Neuronal stem cell (in vitro differentiated cells): Measurements from ENCODE around the gene NIN.
"Not testable (repeated sequence)": the region's sequence is repeated elsewhere in the genome, so short reads cannot be mapped to it uniquely, and the experiment has no call there.

ENCODE experiments used
- DNase-seq: peaks from one replicate; pipeline ENCODE4 v3.0.0-alpha.2; 2013; ENCODE audit warnings: low spot score
- H2AFZ ChIP-seq: one replicate; pipeline ENCODE4 v1.6.1; 2013; ENCODE audit warnings: mild to moderate bottlenecking, low read length, inconsistent platforms
- H2AK5ac ChIP-seq: 2 replicates; pipeline ENCODE4 v1.6.1; 2013; ENCODE audit warnings: low read depth, mild to moderate bottlenecking, inconsistent platforms, low read length, moderate library complexity, mixed read lengths
- H2BK120ac ChIP-seq: 2 replicates; pipeline ENCODE4 v1.6.1; 2013; ENCODE audit warnings: low read depth, mild to moderate bottlenecking, inconsistent platforms, low read length, moderate library complexity, mixed read lengths
- H2BK12ac ChIP-seq: one replicate; pipeline ENCODE4 v1.6.1; 2013; ENCODE audit warnings: low read length, inconsistent platforms
- H2BK15ac ChIP-seq: 2 replicates; pipeline ENCODE4 v1.6.1; 2013; ENCODE audit warnings: mild to moderate bottlenecking, low read length, inconsistent platforms, mixed read lengths
- H2BK5ac ChIP-seq: one replicate; pipeline ENCODE4 v1.6.1; 2013; ENCODE audit warnings: inconsistent platforms, mild to moderate bottlenecking, low read length, moderate library complexity
- H3K14ac ChIP-seq: one replicate; pipeline ENCODE4 v1.6.1; 2013; ENCODE audit warnings: low read length, inconsistent platforms
- H3K18ac ChIP-seq: 2 replicates; pipeline ENCODE4 v1.6.1; 2013; ENCODE audit warnings: low read length, inconsistent platforms
- H3K23ac ChIP-seq: 2 replicates; pipeline ENCODE4 v1.6.1; 2013; ENCODE audit warnings: low read depth, mild to moderate bottlenecking, mixed read lengths, low read length, inconsistent platforms; ENCODE audit not compliant: poor library complexity
- H3K27ac ChIP-seq: replicated peaks from 3 replicates; pipeline ENCODE4 v1.5.1; 2013; ENCODE audit warnings: low read length, inconsistent platforms
- H3K27me3 ChIP-seq, 3 experiments: 2 replicates each; pipeline ENCODE4 v1.6.1; 2013; ENCODE audit warnings: low read length in 3 of 3, mild to moderate bottlenecking in 2 of 3, inconsistent platforms in 1 of 3, low read depth in 1 of 3, mixed read lengths in 1 of 3, moderate library complexity in 1 of 3; ENCODE audit not compliant: control insufficient read depth in 3 of 3, insufficient read depth in 3 of 3
- H3K36me3 ChIP-seq, 2 donors: replicated peaks in 1 of 2; 2 replicates each; pipeline ENCODE4 v1.6.1; 2013; ENCODE audit warnings: low read length in 2 of 2; ENCODE audit not compliant: control insufficient read depth in 2 of 2, insufficient read depth in 2 of 2
- H3K4ac ChIP-seq: 2 replicates; pipeline ENCODE4 v1.6.1; 2013; ENCODE audit warnings: inconsistent platforms, mild to moderate bottlenecking, low read length, moderate library complexity
- H3K4me1 ChIP-seq, 2 donors: 1 replicate in 1 of 2; 2 replicates in 1 of 2; pipeline ENCODE4 v1.6.1; 2013; ENCODE audit warnings: low read length in 2 of 2, low read depth in 1 of 2; ENCODE audit not compliant: control insufficient read depth in 2 of 2, insufficient read depth in 1 of 2
- H3K4me2 ChIP-seq: one replicate; pipeline ENCODE4 v1.6.1; 2013; ENCODE audit warnings: mild to moderate bottlenecking, low read length, inconsistent platforms; ENCODE audit not compliant: insufficient read depth, poor library complexity, severe bottlenecking
- H3K4me3 ChIP-seq, 2 donors: 2 replicates each; pipeline ENCODE4 v1.5.1; 2013; ENCODE audit warnings: low read length in 2 of 2, mild to moderate bottlenecking in 2 of 2, inconsistent platforms in 1 of 2, moderate library complexity in 1 of 2
- H3K79me1 ChIP-seq: one replicate; pipeline ENCODE4 v1.6.1; 2013; ENCODE audit warnings: low read depth, mild to moderate bottlenecking, inconsistent platforms, low read length, moderate library complexity
- H3K9ac ChIP-seq: one replicate; pipeline ENCODE4 v1.6.1; 2013; ENCODE audit warnings: mild to moderate bottlenecking, low read depth, low read length, inconsistent platforms; ENCODE audit not compliant: poor library complexity
- H3K9me3 ChIP-seq, 2 donors: replicated peaks in 1 of 2; 2 replicates each; pipeline versions ENCODE3 to v1.6.1; 2013; ENCODE audit warnings: low read length in 2 of 2, mild to moderate bottlenecking in 2 of 2, inconsistent platforms in 1 of 2, low read depth in 1 of 2, mixed read lengths in 1 of 2, moderate library complexity in 1 of 2; ENCODE audit not compliant: control insufficient read depth in 2 of 2, insufficient read depth in 1 of 2
- H4K8ac ChIP-seq: one replicate; pipeline ENCODE4 v1.6.1; 2013; ENCODE audit warnings: low read depth, mild to moderate bottlenecking, inconsistent platforms, low read length, moderate library complexity
- H4K91ac ChIP-seq: one replicate; pipeline ENCODE4 v1.6.1; 2013; ENCODE audit warnings: low read length, low read depth, mild to moderate bottlenecking, inconsistent platforms; ENCODE audit not compliant: poor library complexity
- WGBS, 2 donors: extraction: QIAGEN DNeasy Blood & Tissue Kit; methylation state at CpG; one replicate each; pipeline ENCODE4 v1.1.7; 2013; ENCODE audit warnings: missing lambda C conversion rate in 2 of 2, mixed read lengths in 1 of 2; ENCODE audit not compliant: insufficient read length in 2 of 2, insufficient replicate concordance in 1 of 2; ENCODE audit errors: extremely low coverage in 2 of 2; 5-methylcytosine and 5-hydroxymethylcytosine counted together

Gene NIN

DNA sequence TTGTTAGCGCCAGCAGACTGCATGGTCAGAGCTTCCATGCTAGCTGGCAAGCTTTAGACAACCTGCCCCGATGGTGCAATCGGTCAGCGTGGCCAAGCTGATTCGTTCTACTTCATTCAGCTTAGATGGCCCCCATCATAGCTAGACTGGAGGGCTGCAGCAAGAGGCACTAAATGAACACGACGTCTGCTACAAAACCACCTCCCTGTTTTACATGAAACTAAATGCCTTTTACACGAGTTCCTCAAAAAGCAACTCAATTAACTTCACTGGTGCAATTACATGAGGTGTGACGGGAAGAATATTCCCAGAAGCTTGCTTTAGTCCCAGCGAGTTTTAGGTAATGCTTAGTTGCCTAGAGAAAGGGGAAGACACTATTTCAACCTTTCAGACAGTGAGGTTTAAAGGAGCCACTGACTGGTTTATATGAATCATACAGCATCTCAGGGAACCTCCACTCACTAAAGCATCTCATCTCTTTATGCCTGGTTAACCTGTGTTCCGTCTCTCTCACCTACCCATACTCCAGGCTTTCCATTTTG lies 8.4 kb downstream of the NIN start:
- Histone ChIP-seq H4K91ac (no peak overlapping the region), H3K36me3 (peaks cover 9 to 58% of the 10 kb centered on the region in 2 donors), H2AK5ac (no peak overlapping the region), H2BK120ac (no peak overlapping the region), H2BK15ac (no peak overlapping the region), H3K4me1 (peaks cover 12 to 16% of the 10 kb centered on the region in 2 donors), H3K9me3 (no peaks in the 10 kb centered on the region), H3K14ac (no peak overlapping the region), H3K9ac (no peak overlapping the region), H3K18ac (no peak overlapping the region), H4K8ac (no peak overlapping the region), H2AFZ (no peak overlapping the region), H3K27ac (no peak overlapping the region), H3K23ac (no peak overlapping the region), H2BK5ac (no peak overlapping the region), H3K79me1 (peaks cover 2% of the 10 kb centered on the region), H3K4me3 (no peak overlapping the region), H3K4ac (no peak overlapping the region), H3K27me3 (no peaks in the 10 kb centered on the region), H3K4me2 (no peak overlapping the region), H2BK12ac (no peak overlapping the region)
- DNase-seq, result no peak
- WGBS, 2 donors, result no CpG with 5 or more reads among the region's 11 CpGs

DNA sequence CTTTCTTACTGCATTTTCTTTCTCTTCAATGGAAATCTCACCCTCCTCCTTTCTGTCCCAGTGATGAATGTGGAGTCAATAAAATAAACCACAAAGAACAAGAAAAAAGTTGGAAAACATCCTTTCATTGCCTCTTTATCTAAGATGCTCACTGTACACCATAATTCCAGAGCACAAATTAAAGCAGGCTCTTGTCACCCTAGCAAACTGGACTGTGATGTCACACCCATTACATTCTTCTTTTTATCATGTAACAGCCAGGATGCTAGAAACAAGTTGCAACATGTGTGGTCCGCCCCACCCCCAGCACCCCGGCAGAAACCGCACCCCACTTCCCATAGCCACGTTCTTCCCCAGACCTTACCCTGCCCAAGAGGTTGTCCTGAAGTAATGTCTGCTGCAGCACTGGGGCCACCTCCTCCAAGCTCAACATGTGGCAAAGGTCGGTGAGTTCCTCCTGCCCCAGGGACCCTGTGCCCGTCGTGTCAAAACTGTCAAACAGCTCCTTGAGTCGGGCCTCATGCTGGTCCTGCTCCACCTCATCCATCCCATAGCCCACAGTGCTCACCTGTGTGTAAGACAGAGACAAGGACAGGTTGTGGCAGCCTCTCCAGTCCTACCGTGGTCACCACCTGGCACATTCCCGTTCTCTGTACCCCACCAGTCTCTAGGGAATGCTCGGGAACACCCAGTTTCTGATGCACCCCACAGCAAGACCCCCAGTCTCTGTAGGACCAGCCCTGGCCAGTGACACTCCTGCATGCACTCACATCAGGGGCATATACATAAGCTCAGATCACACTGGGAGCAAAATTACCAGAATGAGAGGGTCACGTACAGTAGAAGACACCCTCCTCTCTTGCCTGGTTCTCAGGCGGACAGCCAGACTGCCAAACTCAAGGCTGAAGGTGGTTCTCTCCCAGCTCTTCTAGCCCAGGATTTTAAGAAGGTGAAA lies 9.2 kb downstream of the NIN start:
- Histone ChIP-seq H4K8ac (no peak overlapping the region), H3K4me2 (no peak overlapping the region), H3K4me1 (peaks cover 7 to 16% of the 10 kb centered on the region in 2 donors), H2BK12ac (no peak overlapping the region), H3K4ac (no peak overlapping the region), H2AFZ (no peak overlapping the region), H3K14ac (no peak overlapping the region), H2BK15ac (no peak overlapping the region), H3K27me3 (no peaks in the 10 kb centered on the region), H3K36me3 (peaks cover 9 to 66% of the 10 kb centered on the region in 2 donors), H4K91ac (no peak overlapping the region), H2BK5ac (no peak overlapping the region), H3K9me3 (no peaks in the 10 kb centered on the region), H3K4me3 (no peak overlapping the region), H2AK5ac (no peak overlapping the region), H3K27ac (no peak overlapping the region), H3K79me1 (peaks cover 2% of the 10 kb centered on the region), H2BK120ac (no peak overlapping the region), H3K23ac (no peak overlapping the region), H3K9ac (no peak overlapping the region), H3K18ac (no peak overlapping the region)
- no peak for DNase-seq
- WGBS, 2 donors, result no CpG with 5 or more reads among the region's 13 CpGs

DNA sequence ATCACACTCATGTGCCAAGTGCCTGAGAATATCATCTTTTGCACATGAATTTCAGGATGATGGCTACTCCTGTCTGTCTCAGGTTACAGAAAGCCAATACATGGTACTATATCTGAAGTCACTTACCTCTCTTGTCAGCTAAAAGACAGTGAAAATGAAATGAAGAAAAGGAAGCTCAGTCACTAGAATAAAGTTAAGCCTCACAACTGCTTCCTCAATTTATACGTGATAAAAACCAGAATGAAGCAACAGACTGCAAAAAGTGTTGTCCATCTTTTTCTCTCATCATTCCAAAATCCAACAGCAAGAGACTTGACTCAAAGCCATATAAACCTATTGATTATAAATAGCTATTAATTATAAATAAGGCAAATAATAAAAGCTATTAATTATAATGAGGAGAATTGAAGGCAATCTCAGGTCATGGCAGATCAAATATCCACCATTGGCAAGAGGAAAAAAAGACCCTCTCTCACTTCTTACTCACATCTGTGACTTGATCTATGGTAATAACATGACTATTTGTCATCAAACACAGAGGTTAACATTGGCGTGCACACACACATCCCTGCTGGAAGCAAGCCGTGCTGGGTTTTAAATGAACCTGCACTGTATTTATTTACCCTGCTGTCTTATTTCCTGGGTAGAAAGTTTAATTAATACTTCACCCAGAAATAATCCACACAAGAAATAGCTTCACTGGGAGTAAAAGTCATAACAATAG lies 10.0 kb downstream of the NIN start:
- H3K36me3 ChIP-seq, result peaks cover 9 to 71% of the 10 kb centered on the region in 2 donors
- no peak for DNase-seq
- H3K14ac ChIP-seq, result no peak overlapping the region
- H3K23ac ChIP-seq, result no peak overlapping the region
- H3K9me3 ChIP-seq, result peaks cover 0 to 2% of the 10 kb centered on the region in 2 donors
- no peak overlapping the region for H2BK120ac ChIP-seq
- H3K9ac ChIP-seq, result no peak overlapping the region
- H2BK15ac ChIP-seq, result no peak overlapping the region
- no peak overlapping the region for H3K4me2 ChIP-seq
- H2BK12ac ChIP-seq, result no peak overlapping the region
- no peaks in the 10 kb centered on the region for H3K27me3 ChIP-seq
- no peak overlapping the region for H4K91ac ChIP-seq
- no peak overlapping the region for H3K27ac ChIP-seq
- H2AFZ ChIP-seq, result no peak overlapping the region
- no peak overlapping the region for H3K4me3 ChIP-seq
- H3K4me1 ChIP-seq, result peaks cover 0 to 12% of the 10 kb centered on the region in 2 donors
- no CpG with 5 or more reads among the region's 3 CpGs for WGBS, 2 donors
- H3K4ac ChIP-seq, result no peak overlapping the region
- H4K8ac ChIP-seq, result no peak overlapping the region
- peaks cover 2% of the 10 kb centered on the region for H3K79me1 ChIP-seq
- no peak overlapping the region for H3K18ac ChIP-seq
- H2AK5ac ChIP-seq, result no peak overlapping the region
- H2BK5ac ChIP-seq, result no peak overlapping the region

DNA sequence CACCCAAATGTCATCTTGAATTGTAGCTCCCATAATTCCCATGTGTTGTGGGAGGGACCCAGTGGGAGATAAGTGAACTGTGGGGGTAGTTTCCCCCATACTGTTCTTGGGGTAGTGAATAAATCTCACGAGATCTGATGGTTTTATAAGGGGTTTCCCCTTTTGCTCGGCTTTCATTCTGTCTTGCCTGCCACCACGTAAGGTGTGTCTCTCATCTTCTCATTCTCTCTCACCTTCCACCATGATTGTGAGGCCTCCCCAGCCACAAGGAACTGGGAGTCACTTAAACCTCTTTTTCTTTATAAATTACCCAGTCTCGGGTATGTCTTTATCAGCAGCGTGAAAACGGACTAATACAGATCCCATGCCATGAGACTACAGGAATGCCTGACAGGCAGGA lies 11.7 kb downstream of the NIN start:
- H2BK12ac ChIP-seq, H2AFZ ChIP-seq, H3K79me1 ChIP-seq, H3K4ac ChIP-seq, H3K14ac ChIP-seq, H3K27me3 ChIP-seq, H2BK5ac ChIP-seq, H4K8ac ChIP-seq, H2BK15ac ChIP-seq, H3K4me2 ChIP-seq, H3K4me3 ChIP-seq, H3K27ac ChIP-seq, H3K18ac ChIP-seq, H2AK5ac ChIP-seq, H2BK120ac ChIP-seq, H4K91ac ChIP-seq, H3K9ac ChIP-seq, H3K23ac ChIP-seq, DNase-seq: not testable (repeated sequence)
- peaks cover 9 to 81% of the 10 kb centered on the region in 2 donors for H3K36me3 ChIP-seq
- peaks cover under 1 to 16% of the 10 kb centered on the region in 2 donors for H3K9me3 ChIP-seq
- peaks cover 0 to 12% of the 10 kb centered on the region in 2 donors for H3K4me1 ChIP-seq
- no CpG with 5 or more reads among the region's 6 CpGs for WGBS, 2 donors
